H9 (cell line): Measurements from ENCODE around the gene NUAK2. TPM values are rescaled to one million over a fixed set of nuclear protein-coding genes. Genes with fewer than 3 reads are reported as not detected.

ENCODE experiments used
- DNase-seq: peaks from one replicate; pipeline ENCODE4 v3.0.0-alpha.2; 2017
- H2AFZ ChIP-seq: one replicate; pipeline ENCODE4 v1.6.1; 2013; ENCODE audit warnings: mild to moderate bottlenecking, low read length, control low read depth, moderate library complexity
- H2AK5ac ChIP-seq: 2 replicates; pipeline ENCODE4 v1.6.1; 2013; ENCODE audit warnings: low read length, control low read depth, mixed read lengths; ENCODE audit not compliant: insufficient read length
- H2BK120ac ChIP-seq: one replicate; pipeline ENCODE4 v1.6.1; 2013; ENCODE audit warnings: low read depth, mild to moderate bottlenecking, low read length, control low read depth, inconsistent platforms; ENCODE audit not compliant: poor library complexity, severe bottlenecking
- H2BK12ac ChIP-seq: 2 replicates; pipeline ENCODE4 v1.6.1; 2013; ENCODE audit warnings: low read length, control low read depth, mixed read lengths, low read depth; ENCODE audit not compliant: insufficient read length
- H2BK15ac ChIP-seq: 2 replicates; pipeline ENCODE4 v1.6.1; 2013; ENCODE audit warnings: low read depth, low read length, control low read depth
- H2BK20ac ChIP-seq: one replicate; pipeline ENCODE4 v1.6.1; 2013; ENCODE audit warnings: low read depth, mild to moderate bottlenecking, low read length, control low read depth, inconsistent platforms; ENCODE audit not compliant: poor library complexity, severe bottlenecking
- H2BK5ac ChIP-seq: 2 replicates; pipeline ENCODE4 v1.6.1; 2013; ENCODE audit warnings: low read length, control low read depth, mixed read lengths; ENCODE audit not compliant: insufficient read length
- H3K14ac ChIP-seq: 2 replicates; pipeline ENCODE4 v1.6.1; 2013; ENCODE audit warnings: low read length, control low read depth; ENCODE audit not compliant: insufficient read depth
- H3K18ac ChIP-seq: 2 replicates; pipeline ENCODE4 v1.6.1; 2013; ENCODE audit warnings: low read depth, mild to moderate bottlenecking, mixed read lengths, low read length, control low read depth; ENCODE audit not compliant: insufficient read length
- H3K23ac ChIP-seq: 2 replicates; pipeline ENCODE4 v1.6.1; 2013; ENCODE audit warnings: low read length, control low read depth, mixed read lengths, low read depth; ENCODE audit not compliant: insufficient read length
- H3K23me2 ChIP-seq: 2 replicates; pipeline ENCODE4 v1.6.1; 2013; ENCODE audit warnings: low read depth, mild to moderate bottlenecking, mixed read lengths, low read length, control low read depth; ENCODE audit not compliant: insufficient read length, poor library complexity, severe bottlenecking
- H3K27ac ChIP-seq: 2 replicates; pipeline ENCODE4 v1.5.1; 2013; ENCODE audit warnings: low read length, control low read depth, mixed read lengths, low read depth; ENCODE audit not compliant: insufficient read length
- H3K27me3 ChIP-seq: 2 replicates; pipeline ENCODE4 v1.6.1; 2013; ENCODE audit warnings: low read length, control low read depth, inconsistent platforms; ENCODE audit not compliant: insufficient read depth
- H3K4ac ChIP-seq: 2 replicates; pipeline ENCODE4 v1.6.1; 2013; ENCODE audit warnings: low read depth, mild to moderate bottlenecking, control low read depth, inconsistent platforms, low read length, moderate library complexity
- H3K4me1 ChIP-seq: 2 replicates; pipeline ENCODE4 v1.6.1; 2013; ENCODE audit warnings: low read length, control low read depth, inconsistent platforms; ENCODE audit not compliant: insufficient read depth
- H3K4me2 ChIP-seq: 2 replicates; pipeline ENCODE4 v1.6.1; 2013; ENCODE audit warnings: low read length, control low read depth, mixed read lengths; ENCODE audit not compliant: insufficient read length, insufficient read depth
- H3K56ac ChIP-seq: 2 replicates; pipeline ENCODE4 v1.6.1; 2013; ENCODE audit warnings: low read depth, mild to moderate bottlenecking, mixed read lengths, low read length, control low read depth; ENCODE audit not compliant: insufficient read length
- H3K79me1 ChIP-seq: 2 replicates; pipeline ENCODE4 v1.6.1; 2013; ENCODE audit warnings: low read depth, mild to moderate bottlenecking, moderate library complexity, low read length, control low read depth, inconsistent platforms; ENCODE audit not compliant: insufficient read depth, poor library complexity, severe bottlenecking
- H3K79me2 ChIP-seq: 2 replicates; pipeline ENCODE4 v1.6.1; 2013; ENCODE audit warnings: low read length, control low read depth, inconsistent platforms; ENCODE audit not compliant: insufficient read depth
- H3K9ac ChIP-seq: 2 replicates; pipeline ENCODE4 v1.6.1; 2013; ENCODE audit warnings: low read length, control low read depth, mixed read lengths; ENCODE audit not compliant: insufficient read length; ENCODE audit errors: extremely low read depth
- H3K9me3 ChIP-seq: one replicate; pipeline ENCODE4 v1.6.1; 2013; ENCODE audit warnings: low read depth, low read length, inconsistent platforms; ENCODE audit not compliant: control insufficient read depth
- H3T11ph ChIP-seq: one replicate; pipeline ENCODE4 v1.6.1; 2013; ENCODE audit warnings: mild to moderate bottlenecking, low read length, control low read depth, inconsistent platforms
- H4K20me1 ChIP-seq: one replicate; pipeline ENCODE4 v1.6.1; 2013; ENCODE audit not compliant: control insufficient read depth, insufficient read length, insufficient read depth
- H4K5ac ChIP-seq: 2 replicates; pipeline ENCODE4 v1.6.1; 2013; ENCODE audit warnings: low read depth, mild to moderate bottlenecking, mixed read lengths, low read length, control low read depth; ENCODE audit not compliant: insufficient read length
- H4K8ac ChIP-seq: replicated peaks from 2 replicates; pipeline ENCODE4 v1.6.1; 2013; ENCODE audit warnings: low read length, control low read depth, mixed read lengths, low read depth; ENCODE audit not compliant: insufficient read length
- H4K91ac ChIP-seq: 2 replicates; pipeline ENCODE4 v1.6.1; 2013; ENCODE audit warnings: low read depth, mild to moderate bottlenecking, moderate library complexity, mixed read lengths, low read length, control low read depth; ENCODE audit not compliant: insufficient read length
- H3K27ac Mint-ChIP-seq, 3 experiments: 2 replicates in 2 of 3; 3 replicates in 1 of 3; pipeline ENCODE4 v1.8.0; 2020 to 2021; ENCODE audit warnings: mixed read lengths in 3 of 3, mild to moderate bottlenecking in 1 of 3, moderate library complexity in 1 of 3
- H3K27me3 Mint-ChIP-seq: 2 replicates; pipeline ENCODE4 v1.8.0; 2021; ENCODE audit warnings: low read depth, mild to moderate bottlenecking, moderate library complexity, mixed read lengths
- H3K36me3 Mint-ChIP-seq, 3 experiments: 2 replicates in 2 of 3; 3 replicates in 1 of 3; pipeline ENCODE4 v1.8.0; 2020 to 2021; ENCODE audit warnings: low read depth in 3 of 3, mixed read lengths in 3 of 3; ENCODE audit not compliant: insufficient read depth in 1 of 3
- H3K4me1 Mint-ChIP-seq, 2 experiments: 2 replicates each; pipeline ENCODE4 v1.8.0; 2020; ENCODE audit warnings: mixed read lengths in 2 of 2
- H3K4me3 Mint-ChIP-seq, 2 experiments: 2 replicates in 1 of 2; 3 replicates in 1 of 2; pipeline ENCODE4 v1.8.0; 2020 to 2021; ENCODE audit warnings: mild to moderate bottlenecking in 2 of 2, mixed read lengths in 2 of 2, moderate library complexity in 1 of 2
- H3K9me3 Mint-ChIP-seq, 2 experiments: 2 replicates in 1 of 2; 3 replicates in 1 of 2; pipeline ENCODE4 v1.8.0; 2020; ENCODE audit warnings: mild to moderate bottlenecking in 2 of 2, mixed read lengths in 2 of 2, moderate library complexity in 1 of 2
- WGBS: extraction: QIAGEN DNeasy Blood & Tissue Kit; methylation state at CpG from one replicate; pipeline ENCODE4 v1.1.7; 2013; ENCODE audit warnings: missing lambda C conversion rate, low lambda C conversion rate, mixed read lengths; ENCODE audit not compliant: insufficient read length; ENCODE audit errors: extremely low coverage; 5-methylcytosine and 5-hydroxymethylcytosine counted together
- total RNA-seq: library from RNA; stranded (reverse); gene quantifications from 2 replicates; pipeline ENCODE4 v1.2.1, GENCODE V29; 2021
- TF ChIP-seq, protein P1 (sequence below): fragments of 200-600 bp; sonication (generic); conservative IDR thresholded peaks from 3 replicates; pipeline ENCODE4 v1.8.0; 2021; ENCODE audit warnings: antibody characterized with exemption, mild to moderate bottlenecking

Gene NUAK2
- total RNA-seq, 1 experiment from 2014 or later: 15.4 TPM

DNA sequence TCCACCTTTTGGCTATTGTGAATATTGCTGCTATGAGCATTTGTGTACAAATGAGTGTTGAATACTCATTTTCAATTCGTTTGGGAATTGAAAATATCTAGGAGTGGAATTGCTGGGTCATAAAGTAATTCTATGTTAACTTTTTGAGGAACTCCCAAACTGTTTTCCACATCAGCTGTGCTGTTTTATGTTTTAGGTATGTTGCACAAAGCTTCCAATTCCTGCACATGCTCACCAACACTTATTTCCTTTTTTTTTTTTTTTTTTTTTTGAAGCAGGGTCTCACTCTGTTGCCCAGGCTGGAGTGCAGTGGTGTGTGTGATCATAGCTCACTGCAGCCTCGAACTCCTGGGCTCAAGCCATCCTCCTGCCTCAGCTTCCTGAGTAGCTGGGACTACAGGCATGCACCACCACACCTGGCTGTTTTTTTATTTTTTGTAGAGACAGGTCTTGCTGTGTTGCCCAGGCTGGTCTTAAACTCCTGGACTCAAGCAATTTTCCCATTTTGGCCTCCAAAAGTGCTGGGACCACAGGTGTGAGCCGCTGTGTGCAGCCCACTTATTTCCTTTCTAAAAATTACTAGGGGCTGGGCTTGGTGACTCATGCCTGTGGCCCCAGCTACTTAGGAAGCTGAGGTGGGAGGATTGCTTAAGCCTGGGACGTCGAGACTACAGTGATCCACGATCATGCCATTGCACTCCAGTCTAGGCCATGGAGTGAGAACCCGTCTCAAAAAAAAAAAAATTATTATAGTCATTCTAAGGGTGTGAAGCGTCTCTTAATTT, 60.4 kb downstream of the NUAK2 start:
- H4K91ac ChIP-seq: no peak overlapping the region
- no peak overlapping the region for H3K4ac ChIP-seq
- no peaks in the 10 kb centered on the region for H3K9me3 ChIP-seq
- H3K23ac ChIP-seq: no peak overlapping the region
- H4K8ac ChIP-seq: no peak overlapping the region
- Mint-ChIP-seq H3K36me3 (no peaks in the 10 kb centered on the region), H3K27me3 (no peaks in the 10 kb centered on the region; the same call in 1 of the 2 replicates), H3K4me1 (peaks cover 40 to 41% of the 10 kb centered on the region in 2 experiments), H3K4me3 (no peak overlapping the region), H3K27ac (no peak overlapping the region), H3K9me3 (no peaks in the 10 kb centered on the region)
- WGBS: no CpG with 5 or more reads among the region's 8 CpGs
- no peak overlapping the region for H3K9ac ChIP-seq
- H3K27ac ChIP-seq: no peak overlapping the region
- TF ChIP-seq, protein P1, sequence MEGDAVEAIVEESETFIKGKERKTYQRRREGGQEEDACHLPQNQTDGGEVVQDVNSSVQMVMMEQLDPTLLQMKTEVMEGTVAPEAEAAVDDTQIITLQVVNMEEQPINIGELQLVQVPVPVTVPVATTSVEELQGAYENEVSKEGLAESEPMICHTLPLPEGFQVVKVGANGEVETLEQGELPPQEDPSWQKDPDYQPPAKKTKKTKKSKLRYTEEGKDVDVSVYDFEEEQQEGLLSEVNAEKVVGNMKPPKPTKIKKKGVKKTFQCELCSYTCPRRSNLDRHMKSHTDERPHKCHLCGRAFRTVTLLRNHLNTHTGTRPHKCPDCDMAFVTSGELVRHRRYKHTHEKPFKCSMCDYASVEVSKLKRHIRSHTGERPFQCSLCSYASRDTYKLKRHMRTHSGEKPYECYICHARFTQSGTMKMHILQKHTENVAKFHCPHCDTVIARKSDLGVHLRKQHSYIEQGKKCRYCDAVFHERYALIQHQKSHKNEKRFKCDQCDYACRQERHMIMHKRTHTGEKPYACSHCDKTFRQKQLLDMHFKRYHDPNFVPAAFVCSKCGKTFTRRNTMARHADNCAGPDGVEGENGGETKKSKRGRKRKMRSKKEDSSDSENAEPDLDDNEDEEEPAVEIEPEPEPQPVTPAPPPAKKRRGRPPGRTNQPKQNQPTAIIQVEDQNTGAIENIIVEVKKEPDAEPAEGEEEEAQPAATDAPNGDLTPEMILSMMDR: no peak
- H3K18ac ChIP-seq: no peak overlapping the region
- no peak overlapping the region for H2BK15ac ChIP-seq
- no peak overlapping the region for H3K14ac ChIP-seq
- no peak overlapping the region for H2BK5ac ChIP-seq
- no peak overlapping the region for H2BK120ac ChIP-seq
- no peaks in the 10 kb centered on the region for H4K20me1 ChIP-seq
- no peak overlapping the region for H3K4me2 ChIP-seq
- H2BK12ac ChIP-seq: no peak overlapping the region
- no peak overlapping the region for H2BK20ac ChIP-seq
- no peak overlapping the region for H2AFZ ChIP-seq
- no peak for DNase-seq
- H2AK5ac ChIP-seq: no peak overlapping the region
- no peaks in the 10 kb centered on the region for H3K27me3 ChIP-seq
- H3K4me1 ChIP-seq: peaks cover 8% of the 10 kb centered on the region
- no peak overlapping the region for H3K56ac ChIP-seq
- no peak overlapping the region for H3T11ph ChIP-seq
- no peaks in the 10 kb centered on the region for H3K23me2 ChIP-seq
- no peaks in the 10 kb centered on the region for H3K79me2 ChIP-seq
- H3K79me1 ChIP-seq: no peaks in the 10 kb centered on the region
- no peak overlapping the region for H4K5ac ChIP-seq
